GM12874 (cell line): ENCODE measurements around the gene EFNA2.

Source experiments
- TF ChIP-seq, protein P1 (sequence below): IDR thresholded peaks from 2 replicates; pipeline ENCODE4 v1.5.1; 2011; ENCODE audit warnings: low read depth, mild to moderate bottlenecking, control low read depth, low read length, moderate library complexity; ENCODE audit not compliant: insufficient read depth

EFNA2 gene

DNA sequence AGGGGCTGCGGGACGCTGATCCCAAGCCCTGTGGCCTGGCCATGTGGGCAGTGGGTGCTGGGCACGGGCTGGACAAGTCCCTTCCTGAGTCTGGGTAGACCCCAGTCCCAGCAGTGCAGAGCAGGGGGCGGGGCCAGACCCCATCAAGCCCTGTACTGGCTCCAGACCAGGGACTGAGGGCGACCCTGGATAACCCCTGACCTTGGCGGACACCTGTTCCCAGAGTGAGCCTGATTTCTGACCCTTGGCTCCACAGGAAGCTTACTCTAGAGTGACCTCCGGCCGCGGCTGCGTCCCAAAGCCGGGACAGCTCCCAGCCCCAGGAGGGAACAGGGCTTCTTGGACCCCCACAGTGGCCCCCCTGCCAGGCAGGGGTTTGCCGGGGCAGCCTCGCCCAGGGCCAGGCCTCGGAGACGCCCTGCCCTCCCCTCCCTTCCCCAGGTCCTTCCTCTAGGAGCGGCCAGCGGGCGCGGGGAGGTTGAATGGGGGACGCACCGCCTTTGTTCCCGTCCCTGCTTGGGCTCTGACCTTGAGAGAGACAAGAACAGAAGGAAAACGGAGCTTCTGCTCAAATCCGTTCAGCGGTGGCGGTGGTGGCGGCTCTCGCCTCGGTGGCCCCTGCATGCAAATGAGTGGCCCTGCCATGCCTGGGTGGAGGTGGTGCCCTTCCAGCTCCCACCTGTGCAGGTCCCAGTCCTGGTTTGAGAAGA lies 2.3 kb upstream of the EFNA2 start:
- TF ChIP-seq, protein P1, sequence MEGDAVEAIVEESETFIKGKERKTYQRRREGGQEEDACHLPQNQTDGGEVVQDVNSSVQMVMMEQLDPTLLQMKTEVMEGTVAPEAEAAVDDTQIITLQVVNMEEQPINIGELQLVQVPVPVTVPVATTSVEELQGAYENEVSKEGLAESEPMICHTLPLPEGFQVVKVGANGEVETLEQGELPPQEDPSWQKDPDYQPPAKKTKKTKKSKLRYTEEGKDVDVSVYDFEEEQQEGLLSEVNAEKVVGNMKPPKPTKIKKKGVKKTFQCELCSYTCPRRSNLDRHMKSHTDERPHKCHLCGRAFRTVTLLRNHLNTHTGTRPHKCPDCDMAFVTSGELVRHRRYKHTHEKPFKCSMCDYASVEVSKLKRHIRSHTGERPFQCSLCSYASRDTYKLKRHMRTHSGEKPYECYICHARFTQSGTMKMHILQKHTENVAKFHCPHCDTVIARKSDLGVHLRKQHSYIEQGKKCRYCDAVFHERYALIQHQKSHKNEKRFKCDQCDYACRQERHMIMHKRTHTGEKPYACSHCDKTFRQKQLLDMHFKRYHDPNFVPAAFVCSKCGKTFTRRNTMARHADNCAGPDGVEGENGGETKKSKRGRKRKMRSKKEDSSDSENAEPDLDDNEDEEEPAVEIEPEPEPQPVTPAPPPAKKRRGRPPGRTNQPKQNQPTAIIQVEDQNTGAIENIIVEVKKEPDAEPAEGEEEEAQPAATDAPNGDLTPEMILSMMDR = no peak

DNA sequence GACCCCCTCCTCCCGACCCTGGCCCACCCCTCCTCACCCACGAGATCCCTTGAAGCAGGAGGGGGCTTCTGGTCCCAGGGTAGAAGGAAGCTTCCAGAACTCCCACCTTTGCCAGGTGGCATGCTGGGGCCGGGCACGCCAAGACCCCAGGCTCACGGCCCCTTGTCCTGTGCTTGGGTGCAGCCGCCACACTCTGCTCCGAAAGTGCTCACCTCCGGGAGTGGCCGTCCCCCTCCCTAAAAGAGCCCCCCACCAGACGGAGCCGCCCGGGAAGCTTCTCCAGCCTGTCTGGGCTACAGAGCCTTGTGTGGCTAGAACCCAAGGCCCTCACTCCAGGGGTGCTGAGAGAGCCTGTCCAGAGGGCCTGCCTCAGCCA lies 1.8 kb upstream of the EFNA2 start:
- TF ChIP-seq, protein P1 = no peak

DNA sequence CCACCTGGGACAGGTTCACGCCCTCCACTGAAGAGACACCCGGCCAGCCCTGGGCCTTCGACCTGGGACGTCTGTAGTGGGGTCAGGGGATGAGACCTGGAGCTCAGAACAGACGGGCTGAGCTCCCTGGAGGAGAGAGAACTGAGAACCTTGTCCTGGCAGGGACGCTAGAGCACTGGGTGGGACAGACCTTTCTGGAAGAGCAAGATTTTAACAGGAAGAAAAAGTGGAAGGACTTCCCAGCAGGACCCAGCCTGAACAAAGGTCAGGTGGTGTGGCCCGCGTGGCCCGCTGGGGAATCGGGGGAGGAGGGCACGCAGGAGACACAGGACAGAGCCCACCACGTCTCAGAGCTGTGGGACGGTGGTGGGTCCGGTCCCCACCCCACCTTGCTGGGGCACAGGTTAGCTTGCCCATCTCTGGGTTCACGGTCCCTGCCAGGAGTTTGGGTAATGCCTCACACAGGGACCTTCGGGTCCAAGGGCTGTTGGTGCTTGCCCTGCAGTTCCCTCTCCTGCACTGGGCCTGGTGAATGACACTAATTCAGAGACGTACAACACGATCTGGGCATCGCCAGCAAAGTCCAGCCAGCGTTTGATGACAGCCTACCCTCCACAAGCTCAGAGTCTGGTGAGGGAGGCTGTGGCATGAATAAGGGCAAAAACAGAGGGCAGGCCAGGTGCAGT lies 1.2 kb upstream of the EFNA2 start:
- TF ChIP-seq, protein P1 = no peak

DNA sequence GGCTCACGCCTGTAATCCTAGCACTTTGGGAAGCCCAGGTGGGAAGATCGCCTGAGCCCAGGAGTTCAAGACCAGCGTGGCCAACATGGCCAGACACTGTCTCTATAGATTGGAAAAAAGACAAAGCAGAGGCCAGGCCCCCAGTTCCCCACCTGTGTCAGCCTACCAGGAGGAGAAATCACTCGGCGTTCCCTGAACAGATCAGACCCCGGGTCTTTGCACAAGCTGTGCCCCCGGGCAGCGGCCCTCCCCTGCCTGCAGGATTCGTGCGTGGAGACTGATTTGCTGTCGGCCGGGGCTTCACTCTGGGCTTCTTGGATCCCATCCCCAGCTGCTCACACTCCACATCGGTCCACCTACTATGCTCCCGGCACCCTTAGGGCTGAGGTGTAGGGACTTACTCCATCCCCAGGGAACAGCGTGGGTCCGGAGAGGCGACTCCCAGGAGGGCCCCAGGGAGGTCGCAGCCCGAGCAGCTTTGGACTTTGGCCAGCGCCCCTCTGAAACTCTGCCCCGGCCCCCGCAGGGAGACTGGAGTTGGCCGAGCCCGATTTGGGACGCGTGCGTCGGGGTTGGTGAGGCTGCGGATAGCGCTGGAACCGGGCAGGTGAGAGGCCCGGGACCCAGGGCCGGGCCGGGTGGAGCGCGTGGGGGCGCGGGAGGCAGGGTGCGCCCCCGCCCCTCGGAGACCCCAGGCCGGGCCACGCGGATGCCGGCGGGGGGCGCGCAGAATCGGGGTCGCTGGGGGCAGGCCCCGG lies 515 bp upstream of the EFNA2 start:
- TF ChIP-seq, protein P1 = no peak

DNA sequence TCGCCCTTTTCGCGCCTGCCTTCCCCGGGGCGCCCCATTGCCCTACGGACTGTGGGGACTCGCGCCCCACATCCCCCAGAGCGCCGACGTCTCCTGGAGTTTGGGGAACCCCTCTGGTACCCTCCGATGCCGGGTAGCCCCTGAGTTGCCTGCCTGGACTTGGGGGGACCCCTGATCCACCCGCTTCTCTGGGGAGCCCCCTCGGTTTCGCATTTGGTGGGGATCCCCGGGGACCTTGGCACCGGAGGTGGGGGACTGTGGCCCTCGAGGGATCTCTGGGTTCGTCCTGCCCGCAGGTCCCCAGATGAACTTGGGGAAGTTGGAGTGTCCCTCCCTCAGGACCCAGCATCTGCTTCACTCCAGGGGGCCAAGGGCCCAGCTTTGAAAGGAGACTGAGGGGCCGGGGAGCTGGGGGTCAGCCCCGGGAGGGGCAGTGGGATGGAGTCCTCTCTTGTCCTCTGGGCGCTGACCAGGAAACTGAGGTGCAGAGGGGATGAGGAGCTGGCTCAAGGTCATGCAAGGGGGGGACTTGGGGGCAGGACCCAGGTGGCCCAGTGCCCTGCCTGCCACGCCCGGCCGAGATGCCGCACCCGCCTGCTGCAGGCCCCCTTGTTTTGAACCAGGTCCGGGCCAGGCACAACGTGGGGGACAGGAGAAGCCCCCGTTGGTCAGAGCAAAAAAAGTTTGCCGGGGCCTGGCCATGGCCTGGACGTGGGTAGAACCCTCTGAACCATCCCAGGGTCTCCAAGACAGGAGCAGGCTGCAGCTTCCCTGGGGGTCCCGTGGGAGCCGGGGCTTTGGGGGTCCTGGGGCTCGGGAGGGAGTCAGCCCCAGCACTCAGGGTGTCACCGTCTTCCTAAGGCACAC lies 1.0 kb downstream of the EFNA2 start:
- TF ChIP-seq, protein P1 = no peak

DNA sequence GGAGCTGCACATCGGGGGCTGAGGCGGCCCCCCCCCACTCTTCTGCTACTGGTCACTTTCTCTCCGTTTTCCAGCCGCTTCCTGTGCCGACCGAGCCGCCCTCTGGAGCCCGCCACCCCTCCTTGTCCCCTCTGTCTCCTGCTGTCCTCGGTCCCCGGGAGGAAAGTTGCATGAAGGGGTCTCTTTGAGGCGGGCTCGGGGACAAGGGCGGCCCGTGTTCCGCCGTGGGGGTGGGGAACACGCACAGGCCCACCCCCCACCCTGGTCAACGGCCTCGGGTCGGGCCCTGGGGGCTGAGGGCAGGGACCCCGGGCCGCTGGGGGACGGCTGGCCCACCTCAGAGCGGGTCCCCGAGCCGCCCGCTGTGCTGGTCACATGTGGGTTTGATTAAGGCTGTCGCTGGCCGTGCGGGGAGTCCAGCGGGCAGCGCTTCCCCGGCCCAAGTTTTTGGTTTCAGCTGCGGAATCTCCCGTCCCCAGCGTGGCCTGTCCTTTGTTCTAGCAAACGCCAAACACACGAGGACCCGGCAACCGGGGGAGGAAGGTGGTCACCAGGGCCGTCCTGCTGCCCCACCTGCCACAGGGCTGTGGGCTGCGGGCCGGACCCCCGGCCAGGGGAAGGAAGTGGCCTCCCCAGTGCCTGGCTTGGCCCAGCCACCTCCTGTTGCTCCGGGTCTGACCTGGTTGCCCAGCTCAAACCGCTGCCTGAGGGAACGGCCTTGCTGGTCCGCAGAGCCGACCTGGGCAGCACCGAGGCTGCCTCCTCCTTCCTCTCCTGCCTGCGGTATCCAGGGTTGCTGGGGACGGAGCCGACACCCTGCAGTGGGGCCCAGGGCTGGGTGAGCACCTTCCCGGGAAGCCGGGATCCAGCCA lies 1.9 kb downstream of the EFNA2 start:
- TF ChIP-seq, protein P1 = no peak
